Upper lobe of right lung (tissue), 1 donor: ENCODE results near the gene STOML2. TPM values are rescaled to one million over a fixed set of nuclear protein-coding genes. Genes with fewer than 3 reads are reported as not detected.

ENCODE experiments used
- ATAC-seq: fragments of 200-7000 bp; cut with Tn5 transposase; one replicate; pipeline ENCODE4 v1.9.1; 2020; ENCODE audit warnings: mild to moderate bottlenecking, moderate library complexity
- DNase-seq: peaks from one replicate; pipeline ENCODE4 v3.0.0-alpha.2; 2020
- H3K27ac ChIP-seq: fragments of 200-600 bp; one replicate; pipeline ENCODE4 v1.8.0; 2022
- H3K27me3 ChIP-seq: fragments of 200-600 bp; one replicate; pipeline ENCODE4 v1.8.0; 2022; ENCODE audit warnings: mild to moderate bottlenecking
- H3K36me3 ChIP-seq: fragments of 200-600 bp; one replicate; pipeline ENCODE4 v1.8.0; 2022
- H3K4me1 ChIP-seq: fragments of 200-600 bp; one replicate; pipeline ENCODE4 v1.8.0; 2022
- H3K4me3 ChIP-seq: fragments of 200-600 bp; one replicate; pipeline ENCODE4 v1.8.0; 2022; ENCODE audit warnings: mild to moderate bottlenecking
- H3K9me3 ChIP-seq: fragments of 200-600 bp; one replicate; pipeline ENCODE4 v1.8.0; 2022
- CTCF ChIP-seq: fragments of 200-600 bp; IDR thresholded peaks from one replicate; pipeline ENCODE4 v1.8.0; 2022; ENCODE audit warnings: antibody characterized with exemption
- intact Hi-C: fragments of 100-400 bp; cut with DNase I; formaldehyde crosslinking; loops from one replicate; pipeline ENCODE4 v1.11.0; 2022
- total RNA-seq: library from RNA; stranded (reverse); fragmentation: NEBNext Ultra II Directional; extraction: Animal tissue kit (Norgen Biotek cat#: 25700); gene quantifications from one replicate; pipeline ENCODE4 v1.2.1, GENCODE V29; 2021
- donor health status: DM: no; HTN: yes; CAD: no; lungs with severe emphysema.

Gene STOML2
- total RNA-seq, 1 donor from 2014 or later, result 59.4 TPM

- peaks cover 27% of the 10 kb centered on the region for H3K4me1 ChIP-seq
- H3K36me3 ChIP-seq, result peaks cover 3% of the 10 kb centered on the region
- H3K4me3 ChIP-seq, result peak overlapping the region; percentile 28
- H3K27ac ChIP-seq, result peak overlapping the region; percentile 48
- H3K27me3 ChIP-seq, result no peaks in the 10 kb centered on the region
- no peak for ATAC-seq
- no peak for DNase-seq
- no peaks in the 10 kb centered on the region for H3K9me3 ChIP-seq
- TF ChIP-seq CTCF, result no peak
- intact Hi-C loops, result no loop called here
Observed at GRCh38 chr9:35073279-35073612, 29.7 kb downstream of the STOML2 start.

- H3K27ac ChIP-seq, result peak within 1 kb of the TSS; percentile 100
- no peaks in the 10 kb centered on the region for H3K27me3 ChIP-seq
- DNase-seq, result peak; percentile 99
- peak; percentile 95 for ATAC-seq
- H3K4me1 ChIP-seq, result peaks cover 32% of the 10 kb centered on the region
- intact Hi-C loops, result no loop called here
- H3K4me3 ChIP-seq, result peak within 1 kb of the TSS; percentile 98
- peaks cover 9% of the 10 kb centered on the region for H3K36me3 ChIP-seq
- no peak for TF ChIP-seq CTCF
- no peaks in the 10 kb centered on the region for H3K9me3 ChIP-seq
Observed at GRCh38 chr9:35072461-35073278, 30.3 kb downstream of the STOML2 start, which contains the start of gene VCP. Gene VCP (minus strand): TSS chr9:35072625. CDS start chr9:35072353, 272 bp downstream.

- DNase-seq (peak; percentile 95), ATAC-seq (peak; percentile 90)
- peak; percentile 46 for TF ChIP-seq CTCF
- H3K36me3 ChIP-seq, result peaks cover 16% of the 10 kb centered on the region
- H3K9me3 ChIP-seq, result no peaks in the 10 kb centered on the region
- H3K27me3 ChIP-seq, result no peaks in the 10 kb centered on the region
- peak overlapping the region; percentile 98 for H3K4me3 ChIP-seq
- H3K4me1 ChIP-seq, result peaks cover 32% of the 10 kb centered on the region
- H3K27ac ChIP-seq, result peak overlapping the region; percentile 100
- intact Hi-C loops, result no loop called here
Observed at GRCh38 chr9:35071814-35072460, 31.0 kb downstream of the STOML2 start.

GRCh38 chr9:35070823-35071813 is 31.8 kb downstream of the STOML2 start:
- no peak for TF ChIP-seq CTCF
- Histone ChIP-seq H3K27ac (peak overlapping the region; percentile 100), H3K36me3 (peaks cover 24% of the 10 kb centered on the region), H3K4me1 (peaks cover 32% of the 10 kb centered on the region), H3K9me3 (no peaks in the 10 kb centered on the region), H3K27me3 (no peaks in the 10 kb centered on the region), H3K4me3 (peak overlapping the region; percentile 98)
- ATAC-seq (no peak), DNase-seq (no peak)
- intact Hi-C loops, result no loop called here

GRCh38 chr9:35069020-35069419 is 33.9 kb downstream of the STOML2 start:
- Histone ChIP-seq H3K9me3 (no peaks in the 10 kb centered on the region), H3K36me3 (peaks cover 45% of the 10 kb centered on the region), H3K27ac (no peak overlapping the region), H3K27me3 (no peaks in the 10 kb centered on the region), H3K4me3 (no peak overlapping the region), H3K4me1 (peaks cover 32% of the 10 kb centered on the region)
- no peak for TF ChIP-seq CTCF
- DNase-seq (no peak), ATAC-seq (no peak)
- intact Hi-C loops, result no loop called here
